ENCODE results near the gene ATP6V0E2.
"Not testable (repeated sequence)": the region's sequence is repeated elsewhere in the genome, so short reads cannot be mapped to it uniquely, and the experiment has no call there.

ATP6V0E2 gene

DNA sequence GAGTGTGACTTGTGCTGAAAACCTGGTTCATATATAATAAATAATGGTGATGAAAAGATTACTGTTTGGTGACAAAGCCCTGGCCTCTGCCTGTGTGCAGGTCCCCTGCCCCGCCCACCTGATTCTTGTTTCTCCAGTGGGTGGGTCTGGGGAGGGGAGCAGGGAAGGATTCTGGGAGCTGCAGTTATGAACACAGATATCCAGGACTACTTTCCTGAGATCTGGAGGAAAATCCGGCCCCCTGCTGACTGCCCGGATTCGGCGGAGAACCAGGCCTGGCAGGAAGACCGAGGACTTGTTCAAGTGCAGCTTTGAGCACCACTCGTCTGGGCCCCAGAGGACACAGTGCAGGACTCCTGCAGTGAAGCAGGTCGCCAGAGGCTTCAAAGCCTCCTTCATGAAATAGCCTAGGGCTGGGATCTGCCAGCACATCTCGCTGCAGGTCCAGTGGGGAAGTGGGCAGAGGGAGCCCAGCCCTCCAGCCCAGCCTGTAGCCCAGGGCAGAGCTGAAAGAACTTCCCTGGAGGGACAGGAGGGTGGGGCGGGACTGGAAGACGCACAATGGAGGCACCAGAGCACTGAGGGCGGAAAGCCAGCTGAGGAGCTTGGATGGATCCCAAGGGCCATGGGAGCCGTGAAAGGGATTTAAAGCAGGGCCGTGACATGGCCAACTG is 7.0 kb downstream of the ATP6V0E2 start:
- no peak for DNase-seq

DNA sequence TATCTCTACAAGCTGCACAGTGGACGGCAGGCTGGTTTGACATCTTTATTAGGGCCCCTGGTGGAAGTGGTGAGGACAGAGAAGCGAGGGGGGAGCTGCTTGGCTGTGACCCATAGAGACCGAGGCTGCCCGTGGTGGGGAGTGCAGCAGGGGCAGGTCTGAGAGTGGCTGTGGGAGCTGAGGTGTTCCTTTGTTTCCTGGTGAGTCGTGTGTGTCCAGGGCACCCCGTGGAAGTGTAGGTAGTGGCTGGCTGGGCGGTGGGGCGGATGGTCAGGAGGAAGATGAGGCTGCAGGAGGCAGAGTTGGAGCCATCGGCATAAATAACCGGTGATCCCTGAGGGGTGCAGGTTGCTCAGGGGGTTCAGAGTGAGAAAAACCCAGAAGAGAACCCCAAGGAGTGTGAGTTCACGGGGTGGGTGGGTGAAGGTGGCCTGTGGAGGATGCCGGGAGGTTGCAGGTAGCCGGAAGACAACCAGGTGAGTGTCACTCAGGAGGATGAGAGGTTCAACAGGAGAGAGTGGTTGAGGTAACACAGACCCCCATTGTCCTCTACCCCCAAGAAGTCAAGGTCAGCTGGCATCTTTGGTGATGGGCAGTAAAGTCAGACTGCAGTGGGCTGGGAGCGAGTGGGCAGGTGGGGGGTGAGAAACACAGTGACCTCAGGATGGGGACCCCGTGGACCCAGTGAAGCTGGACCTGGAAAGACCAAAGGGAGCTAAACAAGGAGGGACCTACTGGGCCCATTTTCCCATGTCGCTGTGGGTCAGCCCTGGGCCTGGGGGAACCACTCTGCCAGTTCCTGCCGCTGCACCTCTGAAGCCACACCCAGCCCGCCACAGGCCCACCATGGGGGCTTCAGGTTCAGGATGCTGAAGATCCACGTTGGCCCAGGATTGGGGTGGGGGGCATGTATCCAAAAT is 7.8 kb downstream of the ATP6V0E2 start:
- DNase-seq = no peak

DNA sequence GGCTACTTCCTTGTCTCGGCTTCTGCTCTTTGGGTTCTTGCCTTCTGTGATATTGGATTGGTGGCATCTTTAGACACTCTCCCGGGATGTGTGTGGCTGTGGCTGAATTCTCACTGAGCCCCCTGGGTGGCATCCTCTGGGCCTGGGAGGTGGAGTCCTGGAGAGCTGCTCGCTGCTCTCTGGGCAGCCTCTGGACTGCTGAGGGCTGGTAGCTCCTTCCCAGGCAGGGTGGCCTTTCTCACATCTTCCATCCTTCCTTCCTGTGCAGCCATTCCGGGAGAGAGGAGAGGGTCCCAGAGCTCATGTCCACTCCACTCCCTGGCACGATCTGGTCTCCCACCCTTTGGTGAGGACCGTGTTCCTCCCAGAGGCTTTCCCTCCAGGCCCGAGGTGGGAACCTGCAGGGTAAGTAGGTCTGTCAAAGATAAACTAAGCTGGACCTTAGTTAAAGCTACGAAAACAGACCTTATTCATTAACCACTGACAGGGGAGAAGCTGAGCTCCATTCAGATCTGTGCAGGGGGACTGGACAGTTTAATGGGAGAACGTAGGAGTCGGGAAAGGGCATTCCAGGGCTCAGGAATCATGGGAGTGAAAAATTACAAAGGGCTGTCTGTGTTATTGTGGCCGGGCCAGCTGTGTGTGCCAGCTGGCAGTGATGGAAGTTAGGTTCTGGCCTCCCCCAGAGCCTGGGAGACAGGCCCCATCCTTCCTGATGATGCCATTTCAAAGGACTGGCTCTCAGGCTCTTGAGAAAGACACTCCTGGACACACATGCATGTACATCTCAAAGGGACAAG is 8.7 kb downstream of the ATP6V0E2 start:
- DNase-seq = no peak

GRCh38 chr7:149883048-149883438 is 9.3 kb downstream of the ATP6V0E2 start:
- DNase-seq = no peak

GRCh38 chr7:149883452-149883861 is 9.7 kb downstream of the ATP6V0E2 start:
- peak; percentile 14 for DNase-seq

DNA sequence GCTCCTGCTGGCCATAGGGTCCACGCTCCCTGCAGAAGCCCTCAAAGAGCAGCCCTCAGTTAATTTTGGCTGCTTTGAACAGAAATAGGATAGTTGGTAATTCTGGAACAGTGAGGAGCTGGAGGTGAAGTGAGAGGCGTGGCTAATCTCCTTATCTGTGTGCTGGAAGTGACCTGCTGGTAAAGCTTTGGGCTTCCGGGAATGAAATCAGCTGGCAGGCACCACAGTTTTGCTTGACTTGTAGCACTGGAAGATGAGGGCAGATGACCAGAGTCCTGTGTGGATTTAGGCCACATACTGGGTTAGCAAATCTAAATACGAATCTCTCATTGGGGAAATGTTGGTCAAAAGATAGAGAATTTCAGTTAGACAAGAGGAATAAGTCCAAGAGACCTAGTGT is 10.2 kb downstream of the ATP6V0E2 start:
- no peak for DNase-seq

DNA sequence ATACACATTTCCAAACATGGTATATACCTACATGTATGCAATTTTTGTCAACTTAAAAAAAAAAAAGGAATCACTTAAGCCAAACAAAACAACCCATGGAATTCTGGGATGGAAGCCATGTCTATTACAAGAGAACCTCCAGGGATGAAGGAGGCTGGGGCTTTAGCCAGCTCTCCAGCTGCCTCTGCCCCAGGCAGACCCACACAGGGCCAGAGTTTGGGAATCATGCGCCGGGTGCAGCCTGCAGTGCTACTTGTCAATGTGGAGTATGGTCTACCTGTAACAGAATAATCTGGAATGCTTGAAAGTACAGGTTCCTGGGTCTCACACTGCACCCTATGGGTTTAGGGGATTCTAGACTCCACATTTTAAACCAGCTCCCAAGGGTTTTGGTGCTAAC is 10.8 kb downstream of the ATP6V0E2 start:
- DNase-seq = no peak

DNA sequence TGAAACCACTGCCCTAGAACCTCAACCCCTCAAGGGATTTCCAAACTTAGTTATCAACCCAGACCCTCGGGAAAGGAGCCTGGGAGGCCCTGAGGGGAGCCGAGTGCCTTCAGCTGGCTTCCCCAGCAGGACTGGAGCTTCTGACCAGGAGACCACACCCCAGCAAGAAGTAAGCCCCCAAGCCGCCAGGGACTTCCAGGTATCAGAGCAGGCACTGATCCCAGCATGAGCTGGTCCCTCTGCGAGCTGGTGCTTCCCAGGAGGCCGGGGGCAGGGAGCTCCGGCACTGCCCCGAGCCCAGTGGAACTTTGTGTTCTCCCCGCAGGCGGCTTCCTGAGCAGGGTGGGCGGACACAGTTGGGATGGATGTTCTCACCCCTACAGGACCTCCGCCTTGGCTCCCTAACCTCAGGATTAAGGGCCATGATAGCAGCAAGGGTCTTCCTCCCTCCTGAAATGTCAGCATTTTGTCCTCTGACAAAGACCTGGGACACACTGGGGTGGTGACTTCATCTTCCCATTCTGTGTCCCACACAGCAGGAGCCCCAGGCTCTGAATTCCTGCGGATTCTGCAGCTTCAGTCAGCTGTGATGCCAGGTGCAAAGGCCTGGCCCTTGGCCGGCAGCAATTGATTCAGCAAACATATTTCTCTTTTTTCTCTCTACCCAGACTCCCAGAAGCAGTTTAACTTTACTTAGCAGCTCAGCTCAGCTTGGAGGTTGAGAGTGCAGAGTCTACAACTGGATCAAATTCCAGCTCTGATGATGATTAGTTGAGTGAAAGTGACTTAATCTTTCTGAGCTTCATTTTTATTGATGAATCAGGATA is 11.6 kb downstream of the ATP6V0E2 start:
- no peak for DNase-seq

DNA sequence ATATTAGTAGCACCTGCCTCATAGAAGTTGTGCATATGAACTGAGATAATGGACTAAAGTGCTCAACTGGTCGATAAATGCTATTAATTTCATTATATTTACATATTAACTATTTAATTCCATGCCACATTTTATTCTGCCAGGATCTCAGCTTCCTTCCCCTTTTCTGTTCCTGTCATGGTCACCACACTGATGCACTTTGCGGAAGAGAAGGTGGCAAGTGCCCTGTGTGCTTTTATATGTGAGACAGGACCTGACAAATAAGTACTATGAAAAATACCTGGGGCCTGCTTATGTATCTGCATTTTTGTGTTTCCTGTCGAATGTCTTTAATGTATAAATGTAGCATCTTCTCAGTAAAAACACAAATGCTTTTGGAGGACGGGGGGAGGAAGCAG is 12.2 kb downstream of the ATP6V0E2 start:
- no peak for DNase-seq

DNA sequence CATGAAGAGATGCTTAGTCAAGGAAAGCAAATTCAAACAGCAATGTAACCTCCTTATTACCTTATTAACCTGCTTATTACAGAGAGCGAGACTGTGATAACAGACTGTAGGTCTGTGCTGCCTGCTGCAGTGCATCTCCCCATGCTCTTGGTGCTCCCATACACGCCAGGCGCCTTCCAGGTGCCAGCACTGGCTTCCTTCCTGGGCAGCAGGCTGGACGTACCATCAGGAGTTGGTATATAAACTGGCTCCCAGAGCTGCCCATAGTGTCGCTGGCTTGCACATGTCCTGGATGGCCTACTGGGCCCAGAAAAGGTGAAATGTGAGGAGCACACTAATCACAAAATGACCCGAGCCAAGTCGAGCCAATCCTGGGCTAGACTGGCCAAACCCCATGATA is 13.5 kb downstream of the ATP6V0E2 start:
- DNase-seq = no peak

GRCh38 chr7:149890715-149891114 is 16.9 kb downstream of the ATP6V0E2 start:
- DNase-seq = not testable (repeated sequence)

GRCh38 chr7:149894957-149895356 is 21.2 kb downstream of the ATP6V0E2 start:
- not testable (repeated sequence) for DNase-seq

GRCh38 chr7:149907776-149908376 is 34.1 kb downstream of the ATP6V0E2 start:
- not testable (repeated sequence) for DNase-seq

- not testable (repeated sequence) for DNase-seq
These were observed 36.5 kb downstream of the ATP6V0E2 start for GRCh38 chr7:149910219-149910618.

GRCh38 chr7:149912126-149912525 is 38.4 kb downstream of the ATP6V0E2 start:
- not testable (repeated sequence) for DNase-seq

GRCh38 chr7:149926414-149926813 is 52.6 kb downstream of the ATP6V0E2 start:
- not testable (repeated sequence) for DNase-seq

Measured in NCI-H2171 (cell line).